Panc1 (cell line): ENCODE results near the gene COL23A1. TPM values are rescaled to one million over a fixed set of nuclear protein-coding genes. Genes with fewer than 3 reads are reported as not detected.

Experiments
- ATAC-seq: fragments of 200-7000 bp; cut with Tn5 transposase; 2 replicates; pipeline ENCODE4 v1.9.1; 2020; ENCODE audit warnings: mild to moderate bottlenecking, moderate library complexity
- BruUV-seq: library from RNA; stranded (reverse); fragments of 400-500 nt; replicated peaks from 2 replicates; lab custom pipeline; 2021; lab: Mats Ljungman, UMichigan
- CTCF ChIA-PET: fragments of 300-600 bp; sonication (Branson Sonifier 250); formaldehyde crosslinking; loops from one replicate; lab custom pipeline; 2022; ENCODE audit warnings: antibody characterized with exemption; lab: Charles Lee
- POLR2A ChIA-PET: fragments of 300-600 bp; sonication (Branson Sonifier 250); formaldehyde crosslinking; loops from one replicate; lab custom pipeline; 2022; ENCODE audit warnings: antibody characterized with exemption; lab: Charles Lee
- DNase-seq: peaks from one replicate; pipeline ENCODE4 v3.0.0-alpha.2; 2010; ENCODE audit warnings: low read depth, low spot score
- H3K27ac ChIP-seq: 2 replicates; pipeline ENCODE4 v1.5.1; 2011; ENCODE audit warnings: mild to moderate bottlenecking, low read length, inconsistent platforms
- H3K27me3 ChIP-seq: fragments of 200-500 bp; sonication (Bioruptor generic); 2 replicates; pipeline ENCODE4 v1.6.0; 2014; ENCODE audit warnings: low read length, inconsistent platforms; ENCODE audit not compliant: control insufficient read depth, insufficient read depth
- H3K36me3 ChIP-seq: fragments of 200-500 bp; sonication (Bioruptor generic); 2 replicates; pipeline ENCODE4 v1.5.1; 2014; ENCODE audit warnings: inconsistent platforms, mild to moderate bottlenecking, low read length, moderate library complexity; ENCODE audit not compliant: control insufficient read depth, insufficient read depth
- H3K4me1 ChIP-seq: 2 replicates; pipeline ENCODE4 v1.5.1; 2011; ENCODE audit warnings: inconsistent platforms, mild to moderate bottlenecking, low read length, moderate library complexity; ENCODE audit not compliant: control insufficient read depth, insufficient read depth
- H3K4me3 ChIP-seq, 2 experiments: 2 replicates each; pipeline ENCODE4 v1.5.1; 2011 to 2012; ENCODE audit warnings: low read depth in 2 of 2, low read length in 2 of 2, mild to moderate bottlenecking in 2 of 2, inconsistent platforms in 1 of 2, moderate library complexity in 1 of 2
- H3K9me3 ChIP-seq: fragments of 200-500 bp; sonication (Bioruptor generic); 2 replicates; pipeline ENCODE4 v1.5.1; 2014; ENCODE audit warnings: low read depth, mild to moderate bottlenecking, inconsistent platforms, low read length, moderate library complexity; ENCODE audit not compliant: control insufficient read depth, insufficient read depth
- POLR2AphosphoS5 ChIP-seq: IDR thresholded peaks from 2 replicates; pipeline ENCODE4 v1.6.1; 2012; ENCODE audit warnings: mild to moderate bottlenecking, low read depth, low read length, moderate library complexity
- SIN3A ChIP-seq: IDR thresholded peaks from 2 replicates; pipeline ENCODE4 v1.6.1; 2012; ENCODE audit warnings: low read depth, mild to moderate bottlenecking, low read length, moderate library complexity, borderline replicate concordance; ENCODE audit not compliant: insufficient read depth
- TCF7L2 ChIP-seq: IDR thresholded peaks from 2 replicates; pipeline ENCODE4 v1.6.1; 2011; ENCODE audit warnings: mild to moderate bottlenecking, low read depth, low read length, inconsistent platforms
- in situ Hi-C: cut with HindIII; loops from 2 replicates; pipeline ENCODE4 v1.10.0; 2016; ENCODE audit warnings: low sequenced_read_pairs, low pct_unique_long_range_greater_than_20kb
- intact Hi-C: fragments of 100-400 bp; cut with micrococcal nuclease; formaldehyde crosslinking; loops from one replicate; pipeline ENCODE4 v1.10.0; 2022; ENCODE audit not compliant: unreplicated experiment
- total RNA-seq: library from RNA; stranded (reverse); gene quantifications from one replicate; pipeline ENCODE4 v1.2.1, GENCODE V29; 2021; ENCODE audit not compliant: unreplicated experiment
- TF ChIP-seq, protein P1 (sequence below): fragments of 450-650 bp; IDR thresholded peaks from 2 replicates; pipeline ENCODE4 v1.5.1; 2017; ENCODE audit warnings: mild to moderate bottlenecking
- TF ChIP-seq, protein P2 (sequence below), 2 experiments: IDR thresholded peaks; 2 replicates each; pipeline ENCODE4 v1.6.1; 2011 to 2012; ENCODE audit warnings: low read depth in 2 of 2, control low read depth in 1 of 2, low read length in 1 of 2, mild to moderate bottlenecking in 1 of 2, moderate library complexity in 1 of 2; ENCODE audit not compliant: insufficient read depth in 1 of 2

Gene COL23A1
- total RNA-seq, 1 experiment from 2014 or later = 0.05 TPM

DNA sequence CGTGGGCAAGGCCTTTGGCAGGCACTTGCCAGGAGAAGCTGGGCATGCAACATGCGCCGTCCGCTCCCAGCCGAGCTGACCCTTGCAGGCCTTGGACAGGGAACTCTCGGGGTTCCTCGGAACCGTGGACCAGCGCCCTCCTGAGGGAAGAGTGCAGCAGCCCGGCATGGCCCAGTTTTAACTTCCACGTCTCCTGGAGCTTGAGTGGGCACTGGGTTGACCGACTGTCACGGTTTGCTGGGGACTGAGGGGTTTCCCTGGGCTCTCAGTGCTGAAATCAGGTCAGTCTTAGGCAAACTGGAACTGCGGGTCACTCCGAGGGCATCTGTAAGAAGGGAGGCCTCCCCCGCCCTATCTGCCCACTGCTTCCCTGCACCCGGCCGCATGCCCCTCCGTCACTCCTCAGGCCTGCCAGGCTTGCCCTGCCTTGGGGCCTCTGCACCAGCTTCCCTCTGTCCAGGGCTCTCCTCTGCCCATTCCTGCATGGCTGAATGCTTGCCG, 270.6 kb downstream of the COL23A1 start:
- ATAC-seq (no peak), DNase-seq (no peak)
- POLR2A ChIA-PET = no interaction called here
- peaks cover 10% of the 10 kb centered on the region for H3K27me3 ChIP-seq
- CTCF ChIA-PET = no interaction called here
- TF ChIP-seq POLR2AphosphoS5 = no peak
- TF ChIP-seq, protein P1, sequence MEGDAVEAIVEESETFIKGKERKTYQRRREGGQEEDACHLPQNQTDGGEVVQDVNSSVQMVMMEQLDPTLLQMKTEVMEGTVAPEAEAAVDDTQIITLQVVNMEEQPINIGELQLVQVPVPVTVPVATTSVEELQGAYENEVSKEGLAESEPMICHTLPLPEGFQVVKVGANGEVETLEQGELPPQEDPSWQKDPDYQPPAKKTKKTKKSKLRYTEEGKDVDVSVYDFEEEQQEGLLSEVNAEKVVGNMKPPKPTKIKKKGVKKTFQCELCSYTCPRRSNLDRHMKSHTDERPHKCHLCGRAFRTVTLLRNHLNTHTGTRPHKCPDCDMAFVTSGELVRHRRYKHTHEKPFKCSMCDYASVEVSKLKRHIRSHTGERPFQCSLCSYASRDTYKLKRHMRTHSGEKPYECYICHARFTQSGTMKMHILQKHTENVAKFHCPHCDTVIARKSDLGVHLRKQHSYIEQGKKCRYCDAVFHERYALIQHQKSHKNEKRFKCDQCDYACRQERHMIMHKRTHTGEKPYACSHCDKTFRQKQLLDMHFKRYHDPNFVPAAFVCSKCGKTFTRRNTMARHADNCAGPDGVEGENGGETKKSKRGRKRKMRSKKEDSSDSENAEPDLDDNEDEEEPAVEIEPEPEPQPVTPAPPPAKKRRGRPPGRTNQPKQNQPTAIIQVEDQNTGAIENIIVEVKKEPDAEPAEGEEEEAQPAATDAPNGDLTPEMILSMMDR = no peak
- no peak for TF ChIP-seq TCF7L2
- TF ChIP-seq SIN3A = no peak
- in situ Hi-C loops = no loop called here
- no peaks in the 10 kb centered on the region for H3K4me1 ChIP-seq
- no TSS peak for BruUV-seq
- H3K4me3 ChIP-seq = no peak overlapping the region
- no peaks in the 10 kb centered on the region for H3K9me3 ChIP-seq
- no peak overlapping the region for H3K27ac ChIP-seq
- intact Hi-C loops = no loop called here
- H3K36me3 ChIP-seq = no peaks in the 10 kb centered on the region

DNA sequence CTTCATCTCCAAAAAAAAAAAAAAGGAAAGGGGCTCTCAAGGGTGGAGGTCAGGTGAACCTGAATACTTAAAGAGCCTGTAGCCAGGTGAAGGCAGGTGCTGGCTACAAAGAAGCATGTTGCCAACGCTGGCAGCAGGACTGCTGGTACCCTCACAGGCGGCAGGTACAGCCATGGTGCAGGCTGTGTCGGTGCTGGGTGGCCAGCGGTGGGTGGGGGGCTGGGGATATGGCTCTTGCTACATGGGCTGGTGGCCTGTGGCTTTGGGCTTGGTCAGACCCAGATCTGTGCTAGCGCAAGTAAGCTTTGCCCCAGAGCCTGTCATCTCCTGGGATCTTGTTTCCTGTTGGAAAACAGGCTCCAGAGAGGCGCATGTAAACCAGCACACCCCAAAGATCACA, 271.3 kb downstream of the COL23A1 start:
- ChIA-PET POLR2A (no interaction called here), CTCF (no interaction called here)
- DNase-seq (no peak), ATAC-seq (no peak)
- TF ChIP-seq, protein P2, sequence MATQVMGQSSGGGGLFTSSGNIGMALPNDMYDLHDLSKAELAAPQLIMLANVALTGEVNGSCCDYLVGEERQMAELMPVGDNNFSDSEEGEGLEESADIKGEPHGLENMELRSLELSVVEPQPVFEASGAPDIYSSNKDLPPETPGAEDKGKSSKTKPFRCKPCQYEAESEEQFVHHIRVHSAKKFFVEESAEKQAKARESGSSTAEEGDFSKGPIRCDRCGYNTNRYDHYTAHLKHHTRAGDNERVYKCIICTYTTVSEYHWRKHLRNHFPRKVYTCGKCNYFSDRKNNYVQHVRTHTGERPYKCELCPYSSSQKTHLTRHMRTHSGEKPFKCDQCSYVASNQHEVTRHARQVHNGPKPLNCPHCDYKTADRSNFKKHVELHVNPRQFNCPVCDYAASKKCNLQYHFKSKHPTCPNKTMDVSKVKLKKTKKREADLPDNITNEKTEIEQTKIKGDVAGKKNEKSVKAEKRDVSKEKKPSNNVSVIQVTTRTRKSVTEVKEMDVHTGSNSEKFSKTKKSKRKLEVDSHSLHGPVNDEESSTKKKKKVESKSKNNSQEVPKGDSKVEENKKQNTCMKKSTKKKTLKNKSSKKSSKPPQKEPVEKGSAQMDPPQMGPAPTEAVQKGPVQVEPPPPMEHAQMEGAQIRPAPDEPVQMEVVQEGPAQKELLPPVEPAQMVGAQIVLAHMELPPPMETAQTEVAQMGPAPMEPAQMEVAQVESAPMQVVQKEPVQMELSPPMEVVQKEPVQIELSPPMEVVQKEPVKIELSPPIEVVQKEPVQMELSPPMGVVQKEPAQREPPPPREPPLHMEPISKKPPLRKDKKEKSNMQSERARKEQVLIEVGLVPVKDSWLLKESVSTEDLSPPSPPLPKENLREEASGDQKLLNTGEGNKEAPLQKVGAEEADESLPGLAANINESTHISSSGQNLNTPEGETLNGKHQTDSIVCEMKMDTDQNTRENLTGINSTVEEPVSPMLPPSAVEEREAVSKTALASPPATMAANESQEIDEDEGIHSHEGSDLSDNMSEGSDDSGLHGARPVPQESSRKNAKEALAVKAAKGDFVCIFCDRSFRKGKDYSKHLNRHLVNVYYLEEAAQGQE (IDR thresholded peaks at IDR 0.05; ENCODE audit: insufficient read depth in 1 of 2, low read depth in 2 of 2, low read length in 1 of 2) = no peak
- TF ChIP-seq TCF7L2 = no peak
- no peak for TF ChIP-seq SIN3A
- TF ChIP-seq, protein P1 = no peak
- no peak for TF ChIP-seq POLR2AphosphoS5
- Histone ChIP-seq H3K27me3 (peaks cover 10% of the 10 kb centered on the region), H3K27ac (no peak overlapping the region), H3K9me3 (no peaks in the 10 kb centered on the region), H3K4me3 (no peak overlapping the region), H3K36me3 (no peaks in the 10 kb centered on the region), H3K4me1 (no peaks in the 10 kb centered on the region)
- BruUV-seq = no TSS peak
- intact Hi-C loops = no loop called here
- in situ Hi-C loops = no loop called here
